NCI-H128 (cell line): ENCODE data around the gene CNST.
"Not testable (repeated sequence)": the region's sequence is repeated elsewhere in the genome, so short reads cannot be mapped to it uniquely, and the experiment has no call there.

ENCODE experiments used
- DNase-seq: peaks from one replicate; lab custom pipeline; 2025; ENCODE audit not compliant: unreplicated experiment; lab: John Stamatoyannopoulos, UW

Gene CNST

GRCh38 chr1:246554201-246554600, 12.1 kb upstream of the CNST start:
- no peak for DNase-seq

DNA sequence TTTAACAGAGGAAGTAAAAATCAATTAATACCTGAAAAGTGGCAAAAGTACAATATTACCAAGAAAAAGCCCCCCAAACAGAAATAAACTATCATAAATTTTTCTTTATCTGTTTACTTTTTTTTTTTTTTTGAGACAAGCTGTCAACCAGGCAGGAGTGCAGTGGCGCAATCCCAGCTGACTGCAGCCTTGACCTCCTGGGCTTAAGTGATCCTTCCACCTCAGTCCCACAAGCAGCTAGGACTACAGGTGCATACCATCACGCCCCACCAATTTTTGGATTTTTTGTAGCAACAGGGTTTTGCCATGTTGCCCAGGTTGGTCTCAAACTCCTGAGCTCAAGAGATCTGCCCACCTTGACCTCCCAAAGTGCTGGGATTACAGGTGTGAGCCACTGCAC, 8.2 kb upstream of the CNST start:
- DNase-seq: no peak

DNA sequence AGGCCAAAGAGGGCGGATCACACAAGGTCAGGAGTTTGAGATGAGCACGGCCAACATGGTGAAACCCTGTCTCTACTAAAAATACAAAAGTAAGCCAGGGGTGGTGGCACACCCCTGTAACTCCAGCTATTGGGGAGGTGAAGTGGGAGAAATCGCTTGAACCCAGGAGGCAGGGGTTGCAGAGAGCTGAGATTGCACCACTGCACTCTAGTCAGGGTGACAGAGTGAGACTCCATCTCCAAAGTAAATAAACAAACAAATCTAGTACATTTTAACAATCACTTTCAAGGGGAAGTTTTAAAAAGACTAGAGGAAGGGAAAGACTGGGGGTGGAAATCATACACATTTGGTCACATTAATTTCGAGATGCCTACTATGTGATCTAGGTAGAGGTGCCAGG, 6.9 kb upstream of the CNST start:
- no peak for DNase-seq

DNA sequence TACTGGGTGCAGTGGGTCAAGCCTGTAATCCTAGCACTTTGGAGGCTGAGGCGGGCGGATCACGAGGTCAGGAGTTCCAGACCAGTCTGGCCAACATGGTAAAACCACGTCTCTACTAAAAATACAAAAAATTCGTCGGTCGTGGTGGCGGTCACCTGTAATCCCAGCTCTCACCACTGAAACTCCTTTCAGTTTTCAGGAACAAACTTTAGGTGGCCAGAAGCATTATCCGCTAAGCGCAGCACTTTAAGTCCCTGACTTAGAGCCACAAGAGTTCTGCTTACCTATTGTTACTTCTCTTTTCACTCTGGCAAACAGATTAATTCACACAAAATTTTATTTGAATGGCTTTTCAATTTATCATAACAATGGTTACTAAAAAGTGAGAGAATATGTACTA, 5.4 kb upstream of the CNST start:
- DNase-seq: not testable (repeated sequence)

- DNase-seq: no peak
Measured at GRCh38 chr1:246564839-246565750, 1.2 kb upstream of the CNST start.

DNA sequence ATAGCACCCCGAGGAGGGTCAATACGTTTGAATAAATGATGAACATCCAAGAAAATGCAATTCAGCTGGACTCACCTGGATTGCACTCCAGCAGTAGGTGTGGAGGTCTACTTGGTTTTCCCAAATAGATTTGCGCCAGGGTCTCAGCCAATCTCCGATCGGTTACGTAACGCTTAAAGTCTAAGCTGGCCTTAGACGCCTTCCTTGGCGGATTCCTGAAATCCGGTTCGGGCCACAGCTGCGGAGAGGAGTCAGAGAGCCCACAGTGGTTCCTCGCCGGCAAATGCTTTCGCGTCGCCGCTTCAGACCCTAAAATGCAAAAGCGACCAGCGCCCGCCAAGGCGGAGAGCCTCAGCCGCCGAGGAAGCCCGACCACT, 517 bp upstream of the CNST start:
- DNase-seq: no peak

GRCh38 chr1:246566813-246567645, 773 bp downstream of the CNST start:
- DNase-seq: no peak

DNA sequence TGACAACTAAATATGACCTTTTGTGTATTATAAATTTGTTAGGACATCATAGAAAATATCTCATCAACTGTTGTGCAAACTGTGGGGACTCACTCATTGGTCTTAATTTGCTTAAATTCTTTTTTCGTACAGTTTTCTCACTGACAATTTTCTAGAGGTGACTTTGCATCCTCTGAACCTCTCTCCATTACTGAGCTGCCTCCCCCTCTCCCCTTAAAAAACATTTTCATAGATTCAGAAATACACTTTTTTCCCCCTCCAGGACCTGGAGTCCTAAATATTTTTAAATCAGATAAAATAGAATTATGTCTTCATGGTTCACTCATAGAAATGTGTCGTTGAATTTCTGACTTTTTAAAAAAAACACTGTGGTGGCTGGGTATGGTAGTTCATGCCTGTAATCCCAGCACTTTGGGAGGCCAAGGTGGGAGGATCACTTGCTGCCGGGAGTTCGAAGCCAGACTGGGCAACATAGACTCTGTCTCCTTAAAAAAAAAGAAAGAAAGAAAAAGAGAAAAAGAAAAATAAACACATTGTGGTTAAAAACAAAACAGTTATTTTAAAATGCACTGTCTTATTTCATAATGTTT, 1.5 kb downstream of the CNST start:
- DNase-seq: no peak

DNA sequence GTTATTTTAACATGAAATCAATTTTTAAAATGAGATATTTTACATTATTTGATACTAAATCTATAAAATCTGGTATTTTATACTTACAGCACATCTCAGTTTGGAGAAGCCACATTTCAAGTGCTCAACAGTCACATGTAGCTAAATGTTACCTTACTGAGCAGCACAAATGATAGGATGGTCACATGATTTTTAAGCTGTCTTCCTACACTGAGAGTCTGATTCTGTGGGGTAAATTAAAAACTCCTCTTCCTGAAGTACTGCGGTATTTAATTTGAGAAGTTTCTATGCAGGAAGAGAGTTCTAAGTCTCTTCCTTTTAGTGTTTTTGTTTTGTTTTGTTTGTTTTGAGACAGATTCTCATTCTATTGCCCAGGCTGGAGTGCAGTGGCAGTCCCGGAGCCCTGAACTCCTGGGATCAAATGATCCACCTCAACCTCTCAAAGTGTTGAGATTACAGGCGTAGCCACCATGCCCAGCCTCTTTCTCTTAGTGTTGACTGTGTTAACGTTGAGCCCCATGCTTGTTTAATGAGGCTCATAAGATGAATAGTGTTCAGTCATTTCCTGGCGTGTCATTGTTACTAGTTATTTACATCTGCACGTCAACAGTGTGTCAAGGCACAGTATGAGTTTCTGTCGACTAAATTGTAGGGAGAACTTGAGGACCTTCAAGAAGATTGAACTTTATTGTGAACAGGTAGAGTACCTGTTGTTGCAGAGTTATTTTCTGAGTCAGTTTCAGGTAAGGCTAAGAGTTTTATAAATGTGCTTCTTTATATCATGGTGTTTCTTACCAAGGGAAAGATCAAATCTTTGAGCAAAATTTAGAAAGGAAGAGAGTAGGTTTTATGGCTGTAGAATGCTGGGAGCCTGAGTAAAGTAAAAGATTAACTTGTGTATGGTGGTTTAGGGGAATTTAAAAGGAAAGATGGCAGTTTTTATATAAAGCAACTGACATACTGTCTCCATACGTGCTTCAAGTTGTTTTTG, 3.3 kb downstream of the CNST start:
- no peak for DNase-seq

DNA sequence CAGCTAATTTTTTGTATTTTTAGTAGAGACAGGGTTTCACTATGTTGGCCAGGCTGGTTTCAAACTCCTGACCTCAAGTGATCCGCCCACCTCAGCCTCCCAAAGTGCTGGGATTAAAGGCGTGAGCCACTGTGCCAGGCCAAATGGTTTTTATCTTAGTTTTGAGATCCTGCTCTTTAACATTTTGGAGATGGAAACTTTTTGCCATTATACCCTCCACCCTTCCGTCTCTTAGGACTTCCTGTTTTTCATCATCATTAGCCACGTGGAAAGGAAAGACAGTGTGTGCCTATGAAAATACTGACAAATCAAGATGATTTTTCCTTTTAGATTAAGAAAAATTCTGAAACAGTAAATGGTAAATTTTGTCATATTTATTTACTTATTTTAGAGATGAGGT, 5.1 kb downstream of the CNST start:
- not testable (repeated sequence) for DNase-seq

- no peak for DNase-seq
Measured at GRCh38 chr1:246571953-246572352, 5.7 kb downstream of the CNST start.

DNA sequence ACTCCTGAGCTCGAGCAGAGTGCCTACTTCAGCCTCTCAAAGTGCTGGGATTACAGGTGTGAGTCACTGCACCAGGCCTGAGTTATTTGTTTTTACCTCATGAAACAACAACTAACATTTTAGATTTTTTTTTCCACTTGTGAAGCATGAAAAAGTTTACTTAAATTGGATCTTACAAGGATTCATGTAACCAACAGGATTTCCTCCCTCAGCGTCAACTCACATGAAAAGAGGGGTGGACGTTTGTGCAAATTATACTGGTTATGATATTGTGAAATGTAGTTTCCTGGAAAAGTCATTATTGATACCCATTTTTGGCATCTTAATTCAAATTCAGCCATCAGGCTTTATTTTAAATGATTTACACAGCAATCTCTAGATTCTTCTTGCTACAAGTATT, 6.5 kb downstream of the CNST start:
- DNase-seq: no peak

DNA sequence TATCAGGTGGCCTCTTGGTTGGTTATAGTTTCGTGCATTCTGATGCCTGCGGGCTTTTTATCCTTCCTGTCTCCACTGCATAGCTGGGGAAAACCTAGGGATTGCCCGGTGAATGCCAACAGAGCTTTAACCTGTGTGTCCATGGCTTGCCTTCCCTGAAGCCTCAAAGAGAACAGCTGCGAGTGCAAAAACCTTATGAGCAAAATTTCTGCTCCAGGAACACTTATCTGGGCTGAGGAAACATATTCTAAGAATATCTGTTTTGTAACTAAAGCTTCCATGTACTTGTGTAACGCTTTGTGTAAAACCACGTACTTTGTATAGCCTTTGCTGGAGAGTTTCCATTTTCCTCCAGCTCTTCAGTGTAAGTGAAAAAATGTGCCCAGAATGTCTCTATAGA, 7.2 kb downstream of the CNST start:
- DNase-seq: no peak

GRCh38 chr1:246576709-246577032, 10.4 kb downstream of the CNST start:
- DNase-seq: no peak

DNA sequence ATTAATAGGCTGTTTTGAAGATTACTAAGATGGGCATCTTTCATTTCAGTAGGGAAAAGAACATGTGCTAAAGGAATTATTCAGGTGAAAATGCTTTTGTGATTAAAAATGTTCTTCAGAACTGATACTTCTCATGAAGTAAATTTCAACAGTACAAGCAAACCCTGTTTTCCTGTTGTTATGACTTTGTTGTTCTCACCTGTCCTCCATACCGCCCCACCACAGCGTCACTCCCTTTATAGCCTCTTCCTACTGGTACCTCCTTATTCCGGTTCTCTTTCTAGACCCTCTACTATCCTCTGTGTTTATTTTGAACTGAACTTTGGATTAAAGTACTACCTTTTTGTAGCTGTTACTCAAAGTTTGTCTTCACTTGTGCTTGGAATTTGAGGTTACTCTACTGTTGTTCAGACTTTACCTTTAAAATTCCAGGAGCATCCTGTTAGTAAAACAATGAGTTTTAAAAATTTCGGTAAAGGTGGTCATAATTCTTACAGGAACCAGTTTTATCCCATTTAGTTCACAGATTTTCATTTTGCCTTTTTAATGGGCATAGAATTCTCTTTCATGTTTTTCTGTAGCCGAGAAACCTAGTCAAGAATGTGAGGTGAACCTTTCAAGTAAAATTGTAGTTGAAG, 10.9 kb downstream of the CNST start:
- DNase-seq: no peak

GRCh38 chr1:246577720-246578106, 11.5 kb downstream of the CNST start:
- no peak for DNase-seq

DNA sequence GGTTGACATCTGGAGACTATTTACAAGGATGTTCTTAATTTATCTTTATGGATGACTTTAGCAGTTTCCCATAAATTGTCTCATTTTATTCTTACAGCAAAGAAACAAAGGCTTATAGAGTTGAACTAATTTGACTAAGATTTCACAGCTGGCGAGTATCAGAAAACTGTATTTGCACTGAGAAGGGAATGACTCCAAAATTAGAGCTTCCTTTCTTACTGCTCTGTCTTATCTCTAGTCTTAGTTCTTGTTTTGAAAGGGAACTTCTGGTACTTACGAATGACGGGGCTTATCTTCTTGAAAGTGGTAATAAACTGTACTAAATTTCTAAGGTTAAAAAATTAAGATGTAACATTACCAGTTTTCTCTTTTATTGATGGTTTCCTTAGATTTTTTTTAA, 13.6 kb downstream of the CNST start:
- no peak for DNase-seq

DNA sequence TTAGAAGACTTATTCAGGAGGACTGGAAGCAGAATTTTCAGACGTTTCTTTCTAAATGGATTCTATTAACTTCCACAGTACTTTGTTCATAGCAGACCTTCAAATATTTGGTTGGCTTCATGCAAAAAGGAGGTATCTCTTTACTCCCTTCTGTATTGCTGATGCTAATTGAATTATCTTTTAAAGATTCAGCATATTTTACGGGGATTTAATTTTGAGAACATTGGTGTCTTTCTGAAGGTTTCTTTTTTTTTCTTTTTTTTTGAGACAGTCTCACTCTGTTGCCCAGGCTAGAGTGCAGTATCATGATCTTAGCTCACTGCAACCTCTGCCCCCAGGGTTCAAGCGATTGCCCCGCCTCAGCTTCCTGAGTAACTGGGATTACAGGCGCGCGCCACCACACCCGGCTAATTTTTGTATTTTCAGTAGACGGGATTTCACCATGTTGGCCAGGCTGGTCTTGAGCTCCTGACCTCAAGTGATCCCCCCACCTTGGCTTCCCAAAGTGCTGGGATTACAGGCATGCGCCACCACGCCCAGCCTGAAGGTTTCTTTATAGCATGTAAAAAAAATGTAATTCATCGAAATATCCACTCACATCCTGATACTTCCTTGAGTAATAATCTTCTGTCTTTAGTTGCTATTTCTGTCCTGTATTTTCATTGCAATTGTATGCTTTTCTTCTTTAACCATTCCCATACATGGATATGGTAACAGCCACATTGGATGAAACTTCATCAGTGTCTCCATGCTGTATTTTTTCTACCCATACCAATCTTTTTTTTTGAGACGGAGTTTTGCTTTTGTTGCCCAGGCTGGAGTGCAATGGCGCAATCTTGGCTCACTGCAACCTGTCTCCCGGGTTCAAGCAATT, 14.5 kb downstream of the CNST start:
- no peak for DNase-seq

- DNase-seq: no peak
Measured at GRCh38 chr1:246582301-246583055, 16.2 kb downstream of the CNST start.
